Ovary (tissue), 3 donors: Measurements from ENCODE around the gene KCNMA1.

Experiments
- CTCF ChIP-seq, 3 donors: fragments of 450-650 bp in 2 of 3; fragments of 200-600 bp in 1 of 3; IDR thresholded peaks; one replicate each; pipeline versions ENCODE4 v1.5.1 to v1.8.0; 2016 to 2022; ENCODE audit warnings: antibody characterized with exemption in 3 of 3, mild to moderate bottlenecking in 1 of 3
- EP300 ChIP-seq: sonication (generic); formaldehyde crosslinking; IDR thresholded peaks from one replicate; pipeline ENCODE4 v1.6.1; 2017; ENCODE audit warnings: antibody characterized with exemption
- POLR2A ChIP-seq: fragments of 450-650 bp; IDR thresholded peaks from one replicate; pipeline ENCODE4 v1.6.1; 2017; ENCODE audit warnings: antibody characterized with exemption, mild to moderate bottlenecking, moderate library complexity
- donor health status: DM: no; HTN: no; CAD: no.

DNA sequence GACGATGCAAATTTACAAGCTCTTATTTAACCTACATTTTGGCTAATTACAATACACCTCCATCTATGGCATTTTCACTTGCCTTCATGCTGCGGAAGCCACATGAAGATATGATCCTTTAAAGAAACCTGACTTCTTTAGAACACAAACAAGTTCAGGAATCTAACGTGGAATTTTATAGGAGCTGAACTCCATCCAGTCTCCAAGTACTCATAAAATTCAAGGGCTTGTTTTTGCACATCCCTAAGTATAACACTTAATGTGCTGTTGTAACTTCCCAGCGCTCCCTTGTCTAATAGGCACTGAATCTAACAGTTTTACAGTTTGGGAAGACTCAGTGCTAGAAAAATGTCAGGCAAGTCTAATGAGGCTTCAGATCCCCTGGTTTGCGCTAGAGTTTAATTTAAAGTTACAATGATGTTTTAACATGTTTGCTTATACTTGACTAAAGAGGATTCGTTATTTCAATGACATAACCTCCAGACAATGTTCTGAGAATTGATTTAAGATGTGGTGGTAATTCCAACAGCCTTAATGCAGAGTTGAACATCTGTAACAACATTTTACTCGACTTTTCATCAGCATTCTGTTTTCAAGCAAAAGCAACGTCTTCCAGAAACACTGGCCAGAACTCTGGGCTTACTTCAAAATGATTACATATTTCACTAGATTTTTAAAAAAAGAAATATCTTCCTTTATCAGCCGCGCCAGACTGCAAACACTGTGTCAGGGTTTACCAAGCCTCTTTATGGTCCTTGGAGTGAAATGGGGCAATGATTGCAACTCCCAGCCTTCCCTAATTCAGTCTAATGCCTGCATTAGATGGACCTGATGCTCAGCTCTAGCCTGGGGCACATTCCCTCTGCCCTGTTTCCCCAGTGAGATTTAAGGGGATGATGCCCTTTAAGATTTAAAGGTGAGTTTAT lies 664.3 kb downstream of the KCNMA1 start:
- TF ChIP-seq CTCF (IDR thresholded peaks at IDR 0.05) = no peak
- TF ChIP-seq POLR2A = no peak
- no peak for TF ChIP-seq EP300
